ENCODE measurements around the gene SSTR4. TPM values are rescaled to one million over a fixed set of nuclear protein-coding genes. Genes with fewer than 3 reads are reported as not detected.

Gene SSTR4
- total and polyA plus RNA-seq, 2 of the 13 experiments (the other 11 are each of a cell fraction or from before 2014, with no cell fraction given): not detected

GRCh38 chr20:23017516-23017915, 17.6 kb upstream of the SSTR4 start (continued):
- TF ChIP-seq CENPX (CRISPR knock-in tag; IDR thresholded peaks at IDR 0.05): no peak
- TF ChIP-seq ZBTB4 (CRISPR knock-in tag; IDR thresholded peaks at IDR 0.05; ENCODE audit: borderline replicate concordance): no peak
- no peak for TF ChIP-seq ZFP82 (CRISPR knock-in tag; IDR thresholded peaks at IDR 0.05; ENCODE audit: borderline replicate concordance)
- TF ChIP-seq PRDM10 (CRISPR knock-in tag; IDR thresholded peaks at IDR 0.05; ENCODE audit: low read depth): no peak
- no peak for TF ChIP-seq NFKB2 (CRISPR knock-in tag; IDR thresholded peaks at IDR 0.05; ENCODE audit: borderline replicate concordance)
- TF ChIP-seq HIVEP1 (CRISPR knock-in tag; IDR thresholded peaks at IDR 0.05): no peak
- TF ChIP-seq ZNF484 (CRISPR knock-in tag; IDR thresholded peaks at IDR 0.05; ENCODE audit: borderline replicate concordance, low read depth): no peak
- no peak for TF ChIP-seq DDIT3 (CRISPR knock-in tag; IDR thresholded peaks at IDR 0.05)
- no peak for TF ChIP-seq ZNF274 (CRISPR knock-in tag; IDR thresholded peaks at IDR 0.05)

All from HepG2 (cell line).